Activated CD8-positive, alpha-beta memory T cell treated with anti-CD3 and anti-CD28 coated beads, Interleukin-2, amount 50 U/mL, for 1 hour (primary cell): Measurements from ENCODE around the gene TTLL9.

Source experiments
- DNase-seq: peaks from one replicate; pipeline ENCODE4 v3.0.0-alpha.2; 2020; ENCODE audit errors: extremely low read depth

TTLL9 gene

GRCh38 chr20:31836853-31837608 lies 33.4 kb upstream of the TTLL9 start:
- no peak for DNase-seq

GRCh38 chr20:31837896-31838397 lies 32.5 kb upstream of the TTLL9 start:
- no peak for DNase-seq

- no peak for DNase-seq
Measured at GRCh38 chr20:31838646-31839292, 31.7 kb upstream of the TTLL9 start.

- DNase-seq = no peak
Measured at GRCh38 chr20:31839782-31840487, 30.5 kb upstream of the TTLL9 start.

GRCh38 chr20:31840906-31841816 lies 29.3 kb upstream of the TTLL9 start:
- no peak for DNase-seq

- DNase-seq = no peak
Measured at GRCh38 chr20:31841928-31842327, 28.5 kb upstream of the TTLL9 start.

- DNase-seq = no peak
Measured at GRCh38 chr20:31842471-31843157, 27.8 kb upstream of the TTLL9 start.

- no peak for DNase-seq
Measured at GRCh38 chr20:31843288-31843687, 27.1 kb upstream of the TTLL9 start.

- no peak for DNase-seq
Measured at GRCh38 chr20:31843881-31844280, 26.6 kb upstream of the TTLL9 start.

GRCh38 chr20:31844737-31845299 lies 25.6 kb upstream of the TTLL9 start:
- DNase-seq = no peak

- no peak for DNase-seq
Measured at GRCh38 chr20:31845300-31845863, 25.1 kb upstream of the TTLL9 start, which contains the start of gene FOXS1. TSS of gene FOXS1 (minus strand) at chr20:31845604. CDS start at chr20:31845542, 62 bp downstream.

GRCh38 chr20:31846793-31847138 lies 23.7 kb upstream of the TTLL9 start:
- DNase-seq = no peak

- DNase-seq = no peak
Measured at GRCh38 chr20:31848088-31848999, 22.1 kb upstream of the TTLL9 start.

GRCh38 chr20:31849306-31849930 lies 21.0 kb upstream of the TTLL9 start:
- DNase-seq = no peak

GRCh38 chr20:31851240-31851955 lies 19.0 kb upstream of the TTLL9 start:
- no peak for DNase-seq

GRCh38 chr20:31853481-31853880 lies 17.0 kb upstream of the TTLL9 start:
- DNase-seq = no peak

GRCh38 chr20:31856516-31856915 lies 13.9 kb upstream of the TTLL9 start:
- no peak for DNase-seq
